Loucy (cell line): Measurements from ENCODE around the gene CBFB.

Experiments used
- H2AFZ ChIP-seq: fragments of 200-600 bp; sonication (generic); 2 replicates; pipeline ENCODE4 v1.6.0; 2016; ENCODE audit warnings: antibody characterized with exemption, mild to moderate bottlenecking, low read length, moderate library complexity
- H3F3A ChIP-seq: fragments of 200-600 bp; 2 replicates; pipeline ENCODE4 v1.6.0; 2016; ENCODE audit warnings: antibody characterized with exemption, low read depth, mild to moderate bottlenecking
- H3K27me3 ChIP-seq: fragments of 200-600 bp; sonication (generic); 2 replicates; pipeline ENCODE4 v1.6.1; 2014; ENCODE audit warnings: low read length, mild to moderate bottlenecking; ENCODE audit not compliant: insufficient read depth, poor library complexity, severe bottlenecking
- H3K36me3 ChIP-seq: fragments of 200-600 bp; sonication (generic); 2 replicates; pipeline ENCODE4 v1.6.1; 2016; ENCODE audit warnings: low read length; ENCODE audit not compliant: insufficient read depth
- H3K4me1 ChIP-seq: fragments of 200-600 bp; sonication (generic); 2 replicates; pipeline ENCODE4 v1.5.1; 2014; ENCODE audit warnings: low read length, mild to moderate bottlenecking; ENCODE audit not compliant: insufficient read depth, poor library complexity, severe bottlenecking
- H3K4me2 ChIP-seq: fragments of 200-600 bp; sonication (generic); 2 replicates; pipeline ENCODE4 v1.6.0; 2014; ENCODE audit warnings: antibody characterized with exemption, low read length, low read depth, mild to moderate bottlenecking; ENCODE audit not compliant: poor library complexity, severe bottlenecking
- H3K4me3 ChIP-seq: fragments of 200-600 bp; sonication (generic); 2 replicates; pipeline ENCODE4 v1.5.1; 2014; ENCODE audit warnings: low read length, mild to moderate bottlenecking, mixed read lengths; ENCODE audit not compliant: poor library complexity, severe bottlenecking
- H3K79me2 ChIP-seq: fragments of 200-600 bp; sonication (generic); 2 replicates; pipeline ENCODE4 v1.6.1; 2014; ENCODE audit warnings: low read length; ENCODE audit not compliant: insufficient read depth
- H3K9ac ChIP-seq: fragments of 200-600 bp; sonication (generic); 2 replicates; pipeline ENCODE4 v1.6.0; 2014; ENCODE audit warnings: mild to moderate bottlenecking, low read depth, low read length, moderate library complexity; ENCODE audit not compliant: poor library complexity, severe bottlenecking
- H3K9me2 ChIP-seq: fragments of 200-600 bp; sonication (generic); replicated peaks from 2 replicates; pipeline ENCODE4 v1.6.1; 2016; ENCODE audit warnings: low read depth, low read length, mixed read lengths
- H3K9me3 ChIP-seq: fragments of 200-600 bp; sonication (generic); 2 replicates; pipeline ENCODE4 v1.6.1; 2014; ENCODE audit warnings: mild to moderate bottlenecking, antibody characterized with exemption, low read length, low read depth; ENCODE audit not compliant: insufficient read depth
- H4K20me1 ChIP-seq: fragments of 200-600 bp; sonication (generic); 2 replicates; pipeline ENCODE4 v1.6.0; 2014; ENCODE audit warnings: antibody characterized with exemption, low read length, mild to moderate bottlenecking; ENCODE audit not compliant: insufficient read depth, poor library complexity, severe bottlenecking
- EZH2phosphoT487 ChIP-seq: fragments of 200-600 bp; IDR thresholded peaks from 2 replicates; pipeline ENCODE4 v1.6.1; 2018; ENCODE audit warnings: antibody characterized with exemption, mild to moderate bottlenecking, moderate library complexity, borderline replicate concordance
- TF ChIP-seq, protein P1 (sequence below): fragments of 200-600 bp; sonication (generic); conservative IDR thresholded peaks from 2 replicates; pipeline ENCODE4 v1.5.1; 2014; ENCODE audit warnings: mild to moderate bottlenecking, antibody characterized with exemption, low read length

CBFB gene

DNA sequence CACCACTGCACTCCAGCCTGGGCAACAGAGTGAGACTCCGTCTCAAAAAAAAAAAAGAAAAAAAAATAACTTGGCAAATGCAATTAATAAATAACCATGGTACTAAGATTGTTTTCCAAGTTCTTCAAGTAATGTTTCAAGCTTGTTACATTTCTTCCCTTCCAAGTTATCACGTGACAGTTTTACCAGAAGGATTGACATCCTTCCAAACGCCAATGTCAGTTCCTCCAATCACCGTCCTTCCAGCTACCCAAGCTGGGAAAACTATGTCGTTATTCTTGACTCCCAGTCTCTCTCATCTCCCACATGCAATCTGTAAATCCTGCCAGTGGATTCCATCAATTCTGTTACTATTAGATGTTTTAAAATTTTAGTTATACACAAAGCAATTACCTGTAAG is 76.9 kb downstream of the CBFB start:
- Histone ChIP-seq H3K4me1 (peaks cover 7% of the 10 kb centered on the region), H3K9me3 (no peaks in the 10 kb centered on the region), H3F3A (peaks cover 5% of the 10 kb centered on the region; the same call in 1 of the 2 replicates), H3K79me2 (peaks cover 11% of the 10 kb centered on the region), H2AFZ (no peak overlapping the region), H3K4me3 (no peak overlapping the region), H3K36me3 (peaks cover 7% of the 10 kb centered on the region; the same call in 1 of the 2 replicates), H3K9me2 (no peaks in the 10 kb centered on the region), H3K9ac (no peak overlapping the region), H3K27me3 (no peaks in the 10 kb centered on the region), H4K20me1 (no peaks in the 10 kb centered on the region), H3K4me2 (no peak overlapping the region)
- TF ChIP-seq, protein P1, sequence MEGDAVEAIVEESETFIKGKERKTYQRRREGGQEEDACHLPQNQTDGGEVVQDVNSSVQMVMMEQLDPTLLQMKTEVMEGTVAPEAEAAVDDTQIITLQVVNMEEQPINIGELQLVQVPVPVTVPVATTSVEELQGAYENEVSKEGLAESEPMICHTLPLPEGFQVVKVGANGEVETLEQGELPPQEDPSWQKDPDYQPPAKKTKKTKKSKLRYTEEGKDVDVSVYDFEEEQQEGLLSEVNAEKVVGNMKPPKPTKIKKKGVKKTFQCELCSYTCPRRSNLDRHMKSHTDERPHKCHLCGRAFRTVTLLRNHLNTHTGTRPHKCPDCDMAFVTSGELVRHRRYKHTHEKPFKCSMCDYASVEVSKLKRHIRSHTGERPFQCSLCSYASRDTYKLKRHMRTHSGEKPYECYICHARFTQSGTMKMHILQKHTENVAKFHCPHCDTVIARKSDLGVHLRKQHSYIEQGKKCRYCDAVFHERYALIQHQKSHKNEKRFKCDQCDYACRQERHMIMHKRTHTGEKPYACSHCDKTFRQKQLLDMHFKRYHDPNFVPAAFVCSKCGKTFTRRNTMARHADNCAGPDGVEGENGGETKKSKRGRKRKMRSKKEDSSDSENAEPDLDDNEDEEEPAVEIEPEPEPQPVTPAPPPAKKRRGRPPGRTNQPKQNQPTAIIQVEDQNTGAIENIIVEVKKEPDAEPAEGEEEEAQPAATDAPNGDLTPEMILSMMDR: no peak
- TF ChIP-seq EZH2phosphoT487: no peak

DNA sequence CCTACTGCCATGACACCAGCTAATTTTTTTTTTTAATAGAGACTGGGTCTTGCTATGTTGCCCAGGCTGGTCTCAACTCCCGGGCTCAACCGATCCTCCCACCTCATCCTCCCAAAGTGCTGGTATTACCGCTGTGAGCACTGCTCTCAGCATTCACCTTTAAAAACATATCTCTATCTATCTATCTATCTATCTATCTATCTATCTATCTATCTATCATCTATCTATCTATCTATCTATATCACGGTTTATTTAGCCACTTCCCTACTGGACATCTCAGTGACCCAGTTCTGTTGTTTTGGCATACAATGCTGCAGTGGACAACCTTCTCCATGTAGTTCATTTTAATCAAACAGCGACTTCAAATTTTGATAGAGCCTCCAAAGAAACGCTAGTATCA is 79.5 kb downstream of the CBFB start:
- no peak overlapping the region for H2AFZ ChIP-seq
- no peak overlapping the region for H3K9ac ChIP-seq
- peaks cover 34% of the 10 kb centered on the region for H3K79me2 ChIP-seq
- no peaks in the 10 kb centered on the region for H3K9me2 ChIP-seq
- TF ChIP-seq, protein P1: no peak
- H3K27me3 ChIP-seq: no peaks in the 10 kb centered on the region
- no peak overlapping the region for H3K4me2 ChIP-seq
- H3K36me3 ChIP-seq: no peaks in the 10 kb centered on the region
- H3F3A ChIP-seq: peaks cover 5% of the 10 kb centered on the region; the same call in 1 of the 2 replicates
- no peaks in the 10 kb centered on the region for H4K20me1 ChIP-seq
- no peak overlapping the region for H3K4me3 ChIP-seq
- no peaks in the 10 kb centered on the region for H3K9me3 ChIP-seq
- peaks cover 27% of the 10 kb centered on the region for H3K4me1 ChIP-seq

DNA sequence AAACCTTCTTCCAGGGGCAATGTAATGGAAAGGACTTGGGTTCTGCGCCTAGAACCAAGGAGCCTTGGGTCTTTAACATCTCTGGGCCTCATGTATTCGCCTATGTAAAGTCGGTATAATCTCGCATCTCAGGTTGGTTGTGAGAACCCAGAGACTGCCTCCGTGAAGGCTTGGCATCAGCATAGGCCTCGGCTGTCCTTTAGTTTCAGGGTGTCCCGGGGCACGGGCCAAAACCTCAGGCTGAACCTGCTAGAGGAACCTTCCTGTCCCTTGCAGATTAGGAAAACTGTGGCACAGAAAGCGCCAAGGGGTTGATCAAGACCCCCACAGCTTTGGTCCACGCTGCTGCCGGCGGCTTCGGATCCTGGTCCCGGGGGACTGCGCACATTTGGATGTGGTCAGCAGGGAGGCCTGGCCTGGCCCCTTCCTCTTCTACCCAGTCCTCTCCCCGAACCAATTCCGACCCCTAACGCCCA is 80.0 kb downstream of the CBFB start:
- Histone ChIP-seq H3K4me3 (peak overlapping the region; percentile 90), H3K27me3 (no peaks in the 10 kb centered on the region), H2AFZ (peak overlapping the region; percentile 80), H3K79me2 (peaks cover 38% of the 10 kb centered on the region), H3K36me3 (no peaks in the 10 kb centered on the region), H3K9ac (peak overlapping the region; percentile 47), H3K4me1 (peaks cover 27% of the 10 kb centered on the region), H3K9me2 (no peaks in the 10 kb centered on the region), H3K4me2 (peak overlapping the region; percentile 73), H4K20me1 (no peaks in the 10 kb centered on the region), H3F3A (peaks cover 5% of the 10 kb centered on the region; the same call in 1 of the 2 replicates), H3K9me3 (no peaks in the 10 kb centered on the region)
- TF ChIP-seq, protein P1: no peak
- TF ChIP-seq EZH2phosphoT487: no peak
